NCI-H1092 treated with DMSO at 0.1 percent for 48 hours (cell line): ENCODE data around the gene RAI14.
"Not testable (repeated sequence)": the region's sequence is repeated elsewhere in the genome, so short reads cannot be mapped to it uniquely, and the experiment has no call there.

Experiments used
- DNase-seq: peaks from one replicate; lab custom pipeline; 2025; lab: John Stamatoyannopoulos, UW

Gene RAI14

GRCh38 chr5:34770486-34770885 lies 114.4 kb downstream of the RAI14 start:
- no peak for DNase-seq

GRCh38 chr5:34771076-34771475 lies 114.9 kb downstream of the RAI14 start:
- no peak for DNase-seq

- DNase-seq, result no peak
Measured at GRCh38 chr5:34772267-34773098, 116.4 kb downstream of the RAI14 start.

GRCh38 chr5:34774139-34774538 lies 118.0 kb downstream of the RAI14 start:
- DNase-seq, result no peak

GRCh38 chr5:34774678-34775077 lies 118.5 kb downstream of the RAI14 start:
- DNase-seq, result not testable (repeated sequence)

- DNase-seq, result no peak
Measured at GRCh38 chr5:34775886-34776285, 119.8 kb downstream of the RAI14 start.

GRCh38 chr5:34778091-34778850 lies 122.1 kb downstream of the RAI14 start:
- no peak for DNase-seq

- DNase-seq, result not testable (repeated sequence)
Measured at GRCh38 chr5:34783892-34784291, 127.8 kb downstream of the RAI14 start.

- no peak for DNase-seq
Measured at GRCh38 chr5:34787035-34787434, 130.9 kb downstream of the RAI14 start.

GRCh38 chr5:34789021-34789531 lies 132.9 kb downstream of the RAI14 start:
- no peak for DNase-seq

GRCh38 chr5:34789639-34790038 lies 133.5 kb downstream of the RAI14 start:
- DNase-seq, result no peak

- DNase-seq, result no peak
Measured at GRCh38 chr5:34790069-34790468, 133.9 kb downstream of the RAI14 start.

GRCh38 chr5:34791761-34792244 lies 135.7 kb downstream of the RAI14 start:
- no peak for DNase-seq

- no peak for DNase-seq
Measured at GRCh38 chr5:34802834-34803563, 146.9 kb downstream of the RAI14 start.

GRCh38 chr5:34803974-34804732 lies 148.0 kb downstream of the RAI14 start:
- DNase-seq, result no peak

- DNase-seq, result no peak
Measured at GRCh38 chr5:34804913-34805312, 148.8 kb downstream of the RAI14 start.

- no peak for DNase-seq
Measured at GRCh38 chr5:34806532-34806931, 150.4 kb downstream of the RAI14 start.

- no peak for DNase-seq
Measured at GRCh38 chr5:34811706-34812105, 155.6 kb downstream of the RAI14 start.

- DNase-seq, result no peak
Measured at GRCh38 chr5:34813509-34813908, 157.4 kb downstream of the RAI14 start.

- DNase-seq, result no peak
Measured at GRCh38 chr5:34817558-34818351, 161.6 kb downstream of the RAI14 start.

- no peak for DNase-seq
Measured at GRCh38 chr5:34818717-34819116, 162.6 kb downstream of the RAI14 start.
